ENCODE measurements around the gene FOXK1. TPM values are rescaled to one million over a fixed set of nuclear protein-coding genes. Genes with fewer than 3 reads are reported as not detected.
"Not testable (repeated sequence)": the region's sequence is repeated elsewhere in the genome, so short reads cannot be mapped to it uniquely, and the experiment has no call there.

The FOXK1 gene
- total RNA-seq, 1 donor from 2014 or later, result 53.6 TPM

DNA sequence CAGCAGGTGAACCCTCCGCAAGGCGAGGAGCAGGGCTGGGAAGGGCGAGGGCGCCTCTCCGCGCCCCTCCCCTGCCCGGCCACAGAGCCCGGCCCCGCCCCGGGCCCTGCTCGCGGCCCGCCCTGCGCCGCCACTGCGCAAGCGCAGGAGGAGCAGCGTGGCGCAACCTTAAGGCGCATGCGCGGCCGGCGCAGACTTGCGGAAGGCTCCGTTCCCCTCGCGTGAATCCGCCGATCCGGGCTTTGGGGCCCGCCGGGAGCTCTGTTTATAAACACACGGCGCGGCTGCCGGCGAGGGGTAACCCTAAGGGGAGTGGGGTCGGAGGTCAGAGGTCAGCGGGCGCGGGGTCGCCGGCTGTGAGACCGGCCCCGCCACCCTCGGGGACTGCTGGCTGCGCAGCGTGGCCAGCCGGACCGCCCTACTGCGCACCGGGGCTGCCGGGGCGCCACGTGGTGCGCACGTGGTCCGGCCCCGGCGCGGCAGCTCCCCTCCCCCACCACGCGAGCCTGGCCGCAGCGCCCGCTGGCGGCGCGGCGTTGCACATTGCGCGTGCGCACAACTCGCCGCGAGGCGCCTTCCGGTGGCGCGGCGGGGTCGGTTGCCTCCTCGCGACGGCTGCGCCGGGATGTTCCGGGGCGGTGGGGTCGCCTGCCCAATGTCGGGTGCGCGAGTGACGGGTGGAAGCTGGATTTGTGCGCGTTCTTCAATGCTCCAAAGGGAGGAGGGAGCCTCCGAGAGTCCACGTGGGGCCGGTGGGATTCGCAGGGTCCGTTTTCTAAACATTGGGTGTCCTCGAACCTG lies 40.2 kb upstream of the FOXK1 start:
- H3K36me3 Mint-ChIP-seq (ENCODE audit: low read depth, unreplicated experiment), result no peaks in the 10 kb centered on the region
- Histone ChIP-seq H3K27me3 (ENCODE audit: insufficient read depth, low read length) (no peaks in the 10 kb centered on the region), H3K4me2 (ENCODE audit: low read length) (peak overlapping the region; percentile 98), H3K4me1 (ENCODE audit: insufficient read depth, low read length) (peaks cover 12% of the 10 kb centered on the region), H3K36me3 (ENCODE audit: insufficient read depth, low read length) (no peaks in the 10 kb centered on the region), H3K4me3 (ENCODE audit: insufficient read depth, low read depth, low read length) (peak overlapping the region; percentile 69), H3K9me3 (ENCODE audit: insufficient read depth, low read depth, low read length) (peaks cover 4% of the 10 kb centered on the region), H3K79me2 (ENCODE audit: insufficient read depth, low read length) (no peaks in the 10 kb centered on the region), H3K27ac (ENCODE audit: low read depth, low read length) (peak overlapping the region; percentile 80), H2AFZ (ENCODE audit: low read depth, low read length) (peak overlapping the region; percentile 97), H3K9ac (ENCODE audit: low read length) (peak overlapping the region; percentile 82), H4K20me1 (ENCODE audit: insufficient read depth, low read length) (no peaks in the 10 kb centered on the region)
- DNase-seq (ENCODE audit: low read depth) (peak; percentile 74), FAIRE-seq (no peak)
- H3K4me1 Mint-ChIP-seq (ENCODE audit: low read depth, unreplicated experiment), result no peaks in the 10 kb centered on the region
- TF ChIP-seq CTCF (IDR thresholded peaks at IDR 0.05; ENCODE audit: insufficient read depth, low read depth, low read length) (peak; percentile 12), EZH2 (IDR thresholded peaks at IDR 0.05; ENCODE audit: insufficient read depth, low read length) (no peak)
- H3K27ac Mint-ChIP-seq (ENCODE audit: unreplicated experiment), result peak overlapping the region; percentile 43
- H3K9me3 Mint-ChIP-seq (ENCODE audit: unreplicated experiment), result peaks cover 7% of the 10 kb centered on the region
- H3K27me3 Mint-ChIP-seq (ENCODE audit: low read depth, unreplicated experiment), result peaks cover 13% of the 10 kb centered on the region
- H3K4me3 Mint-ChIP-seq (ENCODE audit: unreplicated experiment), result peak overlapping the region; percentile 87

DNA sequence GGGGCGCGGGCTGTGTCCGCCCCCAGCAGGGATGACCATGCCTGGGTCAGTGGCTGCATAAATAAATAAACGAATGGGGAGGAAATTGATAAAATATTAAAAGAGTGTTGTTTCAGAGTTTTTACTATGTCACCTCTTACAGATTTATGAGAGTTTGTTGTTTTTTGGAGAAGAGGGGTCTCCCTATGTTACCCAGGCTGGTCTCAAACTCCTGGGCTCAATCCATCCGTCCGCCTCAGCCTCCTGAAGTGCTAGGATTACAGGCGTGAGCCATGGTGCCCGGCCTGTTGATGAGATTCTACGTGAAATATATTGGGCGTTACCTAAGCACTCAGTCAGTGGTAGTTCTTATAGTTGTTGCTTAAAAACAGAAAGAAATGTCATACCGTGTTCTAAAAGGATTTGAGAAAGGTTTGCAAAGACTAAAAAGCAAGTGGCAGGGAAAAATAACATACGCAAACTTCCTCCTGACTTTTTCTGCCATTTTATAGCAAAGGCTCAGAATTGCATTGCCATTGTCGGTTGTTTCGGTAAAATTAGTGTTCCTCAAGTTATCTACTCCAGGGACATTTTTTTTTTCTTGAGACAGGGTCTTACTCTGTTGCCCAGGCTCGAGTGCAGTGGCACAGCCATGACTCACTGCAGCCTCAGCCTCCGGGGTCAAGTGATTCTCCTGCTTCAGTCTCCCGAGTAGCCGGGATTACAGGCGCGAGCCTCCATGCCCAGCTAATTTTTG lies 39.5 kb upstream of the FOXK1 start:
- Histone ChIP-seq H3K4me2 (ENCODE audit: low read length) (peak overlapping the region; percentile 98), H3K4me3 (ENCODE audit: insufficient read depth, low read depth, low read length) (peak overlapping the region; percentile 69), H2AFZ (ENCODE audit: low read depth, low read length) (peak overlapping the region; percentile 91), H3K27me3 (ENCODE audit: insufficient read depth, low read length) (no peaks in the 10 kb centered on the region), H3K9me3 (ENCODE audit: insufficient read depth, low read depth, low read length) (peaks cover 4% of the 10 kb centered on the region), H4K20me1 (ENCODE audit: insufficient read depth, low read length) (no peaks in the 10 kb centered on the region), H3K4me1 (ENCODE audit: insufficient read depth, low read length) (peaks cover 12% of the 10 kb centered on the region), H3K27ac (ENCODE audit: low read depth, low read length) (peak overlapping the region; percentile 80), H3K9ac (ENCODE audit: low read length) (peak overlapping the region; percentile 82), H3K79me2 (ENCODE audit: insufficient read depth, low read length) (no peaks in the 10 kb centered on the region), H3K36me3 (ENCODE audit: insufficient read depth, low read length) (no peaks in the 10 kb centered on the region)
- Mint-ChIP-seq H3K27me3 (ENCODE audit: low read depth, unreplicated experiment) (peaks cover 12% of the 10 kb centered on the region), H3K4me1 (ENCODE audit: low read depth, unreplicated experiment) (no peaks in the 10 kb centered on the region), H3K27ac (ENCODE audit: unreplicated experiment) (peak overlapping the region; percentile 43), H3K36me3 (ENCODE audit: low read depth, unreplicated experiment) (no peaks in the 10 kb centered on the region), H3K4me3 (ENCODE audit: unreplicated experiment) (peak overlapping the region; percentile 87), H3K9me3 (ENCODE audit: unreplicated experiment) (peaks cover 6% of the 10 kb centered on the region)
- DNase-seq (ENCODE audit: low read depth) (no peak), FAIRE-seq (no peak)
- TF ChIP-seq EZH2 (IDR thresholded peaks at IDR 0.05; ENCODE audit: insufficient read depth, low read length), result no peak
- TF ChIP-seq CTCF (IDR thresholded peaks at IDR 0.05; ENCODE audit: insufficient read depth, low read depth, low read length), result no peak

DNA sequence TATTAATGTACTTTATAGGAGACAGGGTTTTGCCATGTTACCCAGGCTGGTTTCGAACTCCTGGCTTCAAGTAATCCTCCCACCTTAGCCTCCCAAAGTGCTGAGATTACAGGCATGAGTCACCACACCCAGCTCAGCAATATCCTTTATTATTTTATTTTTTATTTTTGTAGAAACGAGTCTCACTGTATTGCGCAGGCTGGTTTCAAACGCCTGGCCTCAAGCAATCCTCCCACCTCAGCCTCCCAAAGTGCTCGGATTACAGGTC lies 39.0 kb upstream of the FOXK1 start:
- FAIRE-seq, result not testable (repeated sequence)

More for the DNA sequence above, 39.0 kb upstream of the FOXK1 start:
- not testable (repeated sequence) for H4K20me1 ChIP-seq (ENCODE audit: insufficient read depth, low read length); H3K27me3 ChIP-seq (ENCODE audit: insufficient read depth, low read length); H3K36me3 Mint-ChIP-seq (ENCODE audit: low read depth, unreplicated experiment); H3K27ac Mint-ChIP-seq (ENCODE audit: unreplicated experiment); DNase-seq (ENCODE audit: low read depth); H2AFZ ChIP-seq (ENCODE audit: low read depth, low read length); H3K9me3 Mint-ChIP-seq (ENCODE audit: unreplicated experiment); H3K9ac ChIP-seq (ENCODE audit: low read length); H3K36me3 ChIP-seq (ENCODE audit: insufficient read depth, low read length); H3K4me3 Mint-ChIP-seq (ENCODE audit: unreplicated experiment); H3K9me3 ChIP-seq (ENCODE audit: insufficient read depth, low read depth, low read length); H3K27ac ChIP-seq (ENCODE audit: low read depth, low read length); H3K4me3 ChIP-seq (ENCODE audit: insufficient read depth, low read depth, low read length); H3K4me1 Mint-ChIP-seq (ENCODE audit: low read depth, unreplicated experiment); H3K79me2 ChIP-seq (ENCODE audit: insufficient read depth, low read length); H3K4me2 ChIP-seq (ENCODE audit: low read length)
- H3K4me1 ChIP-seq (ENCODE audit: insufficient read depth, low read length), result peaks cover 12% of the 10 kb centered on the region
- peaks cover 12% of the 10 kb centered on the region for H3K27me3 Mint-ChIP-seq (ENCODE audit: low read depth, unreplicated experiment)
